NCI-H187 (cell line): ENCODE measurements around the gene CNKSR3.

ENCODE experiments used
- DNase-seq, 2 experiments: peaks; one replicate each; lab custom pipeline; 2025; lab: John Stamatoyannopoulos, UW

Gene CNKSR3

DNA sequence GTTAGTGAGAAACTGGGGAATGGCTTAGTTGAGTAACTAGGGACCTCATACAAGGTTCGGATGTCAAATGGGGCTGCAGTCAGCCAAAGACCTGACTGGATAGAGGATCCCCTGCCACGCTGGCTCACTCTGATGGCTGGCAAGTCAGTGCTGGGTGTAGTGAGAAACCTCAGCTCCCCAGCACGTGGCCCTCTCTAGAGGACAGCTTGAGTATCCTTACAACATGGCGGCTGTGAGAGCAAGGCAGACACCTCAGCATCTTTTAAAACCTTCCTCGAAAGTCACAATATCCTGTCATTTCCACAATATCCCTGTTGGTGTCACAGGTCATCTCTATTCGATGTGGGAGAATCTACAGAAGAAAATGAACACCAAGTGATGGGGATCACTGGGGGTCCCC, 127.2 kb downstream of the CNKSR3 start:
- no peak for DNase-seq

DNA sequence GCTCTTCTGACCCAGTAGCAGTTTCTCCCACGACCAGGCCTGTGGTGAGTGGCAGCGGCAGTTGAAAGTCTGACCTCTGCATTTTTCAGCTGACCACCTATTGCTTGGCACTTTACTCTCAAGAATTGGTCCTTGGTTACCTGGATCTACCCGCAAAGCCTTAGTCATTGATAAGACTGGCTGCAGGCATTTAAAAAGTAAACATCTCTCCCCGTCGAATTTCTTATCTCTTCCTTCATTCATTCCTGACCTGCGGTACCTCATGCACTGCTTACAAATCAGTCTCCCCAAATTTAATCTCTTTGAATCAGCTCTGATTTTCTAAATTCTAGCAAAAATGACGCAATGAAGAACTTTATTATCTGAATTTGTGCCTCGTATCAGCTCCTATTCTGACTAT, 127.7 kb downstream of the CNKSR3 start:
- DNase-seq, result no peak

- no peak for DNase-seq
These were observed 128.9 kb downstream of the CNKSR3 start for GRCh38 chr6:154381548-154381947.

DNA sequence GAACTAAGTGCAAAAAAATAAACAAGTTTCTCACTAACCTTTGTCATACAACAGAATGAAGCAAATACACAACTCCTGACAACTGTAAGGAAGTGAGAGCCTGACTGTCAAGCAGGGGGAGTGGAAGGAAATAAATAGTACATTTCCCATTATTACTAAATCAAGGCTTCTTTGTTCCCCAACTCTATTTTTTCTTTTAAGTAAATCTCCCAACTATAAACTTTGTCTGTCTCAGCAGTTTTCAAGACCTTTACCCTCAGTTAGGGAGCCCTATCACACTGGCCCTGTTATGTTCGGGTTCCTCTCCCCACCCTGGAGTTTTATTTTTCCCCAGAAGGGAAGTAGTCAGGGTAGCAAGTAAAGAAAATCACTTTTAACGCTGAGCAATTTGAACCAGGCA, 129.7 kb downstream of the CNKSR3 start:
- no peak for DNase-seq

- no peak for DNase-seq
These were observed 130.9 kb downstream of the CNKSR3 start for GRCh38 chr6:154379585-154379984.

DNA sequence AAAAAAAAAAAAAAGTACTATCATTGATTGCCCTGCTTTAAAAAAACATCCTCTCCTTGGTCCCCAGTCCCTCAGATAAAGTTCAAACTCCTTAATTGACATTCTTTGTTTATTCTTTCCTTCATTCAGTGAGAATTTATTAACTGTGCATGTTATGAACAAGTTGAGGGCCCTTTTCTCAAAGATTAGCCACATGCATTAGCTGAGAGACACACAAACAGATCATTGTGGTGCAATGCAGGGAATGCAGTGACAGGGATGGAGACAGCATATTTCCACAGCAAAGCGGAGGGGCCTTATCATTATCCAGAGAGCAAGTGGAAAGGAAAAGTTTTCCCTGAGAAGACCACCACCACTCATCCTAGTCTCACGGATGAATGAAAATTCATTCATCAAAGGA, 132.0 kb downstream of the CNKSR3 start:
- DNase-seq, result no peak

DNA sequence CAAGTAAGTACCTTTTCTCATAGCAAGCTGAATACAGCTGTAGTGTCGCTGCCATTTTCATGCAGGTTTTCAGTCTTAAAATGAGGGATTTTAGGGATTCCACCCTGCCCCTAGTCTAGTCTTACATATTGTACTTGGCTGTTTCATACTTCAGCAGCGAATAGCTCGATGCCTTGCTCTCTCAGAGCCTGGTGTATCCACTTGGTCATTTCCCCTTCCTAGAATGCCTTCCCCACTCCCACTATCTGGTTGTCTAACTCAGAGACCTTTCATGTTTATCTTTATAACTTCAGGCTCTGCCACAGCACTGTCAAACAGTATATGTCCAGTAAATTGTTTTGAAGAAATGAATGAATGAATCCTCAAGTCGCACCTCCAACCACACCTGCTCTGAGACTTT, 132.8 kb downstream of the CNKSR3 start:
- DNase-seq, result no peak

- no peak for DNase-seq
These were observed 136.5 kb downstream of the CNKSR3 start for GRCh38 chr6:154373971-154374370.

- DNase-seq, result no peak
These were observed 139.2 kb downstream of the CNKSR3 start for GRCh38 chr6:154371281-154371680.

- DNase-seq, result no peak
These were observed 139.9 kb downstream of the CNKSR3 start for GRCh38 chr6:154370545-154370944.

DNA sequence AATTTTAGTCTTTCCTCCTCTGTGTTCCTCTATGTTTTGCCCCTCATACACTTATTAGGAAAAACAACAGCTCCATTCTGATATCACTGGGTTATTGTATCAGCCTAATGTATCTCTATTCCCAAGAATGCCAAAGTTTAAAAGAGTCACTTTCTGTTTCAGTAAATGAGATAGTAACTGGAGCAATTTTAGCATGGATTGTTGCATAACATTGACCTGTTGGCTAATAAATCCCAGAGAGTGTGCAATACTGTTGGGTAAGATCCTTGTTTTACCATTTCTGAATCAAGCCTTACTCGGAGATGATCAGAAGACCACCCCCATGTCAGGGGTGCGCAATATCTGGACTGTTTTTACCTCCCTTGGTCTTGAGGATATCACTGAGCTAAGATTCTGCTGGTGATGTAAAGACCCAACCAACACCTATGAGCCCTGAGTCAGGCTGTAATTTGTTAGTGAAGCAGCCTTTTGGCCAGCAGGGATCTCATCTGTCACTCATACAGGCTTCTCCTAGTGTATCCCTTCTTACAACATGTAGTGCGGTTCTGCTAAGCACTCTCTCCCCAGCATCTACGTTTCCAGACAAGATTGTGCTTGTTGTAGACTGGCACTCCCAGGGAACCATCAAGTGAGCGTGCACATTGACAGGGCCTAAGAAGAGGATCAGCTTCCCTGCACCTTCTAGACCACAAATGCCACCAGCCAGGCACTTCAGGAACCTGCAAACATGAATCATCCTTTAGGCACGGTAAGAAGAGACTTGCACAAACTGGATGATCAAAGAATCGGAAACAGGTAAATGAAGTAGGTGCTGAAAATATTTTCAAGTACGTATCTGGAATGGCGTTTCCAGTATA, 142.4 kb downstream of the CNKSR3 start:
- DNase-seq, result peak in 1 of 2 experiments; percentile 26

GRCh38 chr6:154367336-154367735, 143.1 kb downstream of the CNKSR3 start:
- no peak for DNase-seq

GRCh38 chr6:154363821-154364220, 146.7 kb downstream of the CNKSR3 start:
- no peak for DNase-seq

- no peak for DNase-seq
These were observed 149.0 kb downstream of the CNKSR3 start for GRCh38 chr6:154361476-154361875.

DNA sequence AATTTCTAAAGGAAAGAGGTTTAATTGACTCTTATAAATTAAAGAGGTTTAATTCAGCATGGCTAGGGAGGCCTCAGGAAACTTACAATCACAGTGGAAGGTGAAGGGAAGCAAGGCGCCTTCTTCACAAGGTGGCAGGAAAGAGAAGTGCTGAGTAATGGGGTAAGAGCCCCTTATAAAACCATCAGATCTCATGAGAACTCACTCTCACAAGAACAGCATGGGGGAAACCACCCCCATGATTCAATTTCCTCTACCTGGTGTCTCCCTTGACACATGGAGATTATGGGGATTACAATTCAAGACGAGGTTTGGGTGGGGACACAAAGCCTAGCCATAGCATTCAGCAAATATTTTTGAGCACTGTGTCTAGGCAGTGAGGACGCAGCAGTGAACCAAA, 150.0 kb downstream of the CNKSR3 start:
- DNase-seq, result no peak

GRCh38 chr6:154359679-154360078, 150.8 kb downstream of the CNKSR3 start:
- no peak for DNase-seq

DNA sequence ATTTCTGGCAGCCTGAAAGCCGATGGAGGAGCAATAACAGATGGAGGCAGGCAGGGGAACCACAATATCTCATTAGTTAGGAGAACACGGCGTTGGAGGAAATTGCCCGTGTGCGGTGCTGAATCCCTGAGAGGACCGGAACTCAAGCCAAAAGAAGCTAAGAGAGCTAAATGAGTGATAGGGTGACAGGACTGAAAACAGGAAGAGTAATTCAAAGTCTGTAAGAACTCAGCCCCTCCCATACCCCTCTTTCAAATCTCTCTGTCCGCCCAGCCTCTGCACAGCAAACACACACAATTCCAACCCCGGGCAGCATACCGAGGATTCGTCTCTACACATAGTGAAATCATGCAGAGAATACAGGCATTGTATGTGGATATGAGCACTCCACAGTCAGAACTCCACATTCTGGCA, 151.3 kb downstream of the CNKSR3 start:
- no peak for DNase-seq

DNA sequence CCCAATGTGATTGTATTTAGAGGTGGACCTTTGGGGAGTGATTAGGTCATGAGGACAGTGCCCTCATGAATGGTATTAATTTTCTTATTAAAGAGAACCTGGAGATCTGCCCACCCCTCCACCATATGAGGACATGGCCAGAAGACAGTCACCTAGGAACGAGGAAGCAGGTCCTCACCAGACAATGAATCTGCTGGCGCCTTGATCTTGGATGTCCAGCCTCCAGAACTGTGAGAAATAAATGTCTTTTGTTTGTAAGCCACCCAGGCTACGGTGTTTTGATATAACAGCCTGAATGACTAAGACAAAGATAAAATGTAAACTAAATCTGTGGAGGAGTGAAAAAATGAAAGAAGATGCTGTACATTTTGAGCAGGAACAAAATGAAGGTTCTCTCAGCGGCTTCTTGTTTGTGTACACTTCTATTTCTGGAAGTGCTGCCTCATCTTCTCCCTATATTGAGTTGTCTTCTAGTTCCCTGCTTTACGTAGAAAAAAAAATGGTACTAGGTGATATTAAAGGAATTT, 152.4 kb downstream of the CNKSR3 start:
- no peak for DNase-seq

GRCh38 chr6:154356690-154357089, 153.8 kb downstream of the CNKSR3 start, which contains the start of gene IPCEF1:
Gene IPCEF1 (minus strand): TSS chr6:154356803. CDS start chr6:154265947, 90,856 bp downstream.
- DNase-seq, result no peak

DNA sequence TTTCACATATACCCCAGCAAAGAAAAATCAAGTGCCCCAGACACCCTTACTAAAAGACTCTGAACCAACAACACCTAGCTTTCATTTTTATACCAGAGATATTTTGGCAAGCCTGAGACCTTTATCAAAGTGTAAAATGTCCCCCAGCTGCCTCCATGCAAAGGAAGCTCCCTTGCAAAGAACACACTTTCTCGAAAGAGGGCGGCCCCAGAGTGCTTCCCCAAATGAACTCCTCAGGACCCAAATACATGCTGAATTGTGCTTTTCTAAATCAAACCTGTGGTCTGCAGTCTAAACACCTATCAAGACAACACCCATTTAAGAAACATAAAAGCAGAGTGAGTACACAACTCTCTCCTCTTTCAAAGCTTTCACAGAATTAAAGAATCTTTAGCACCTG, 154.4 kb downstream of the CNKSR3 start:
- no peak for DNase-seq

DNA sequence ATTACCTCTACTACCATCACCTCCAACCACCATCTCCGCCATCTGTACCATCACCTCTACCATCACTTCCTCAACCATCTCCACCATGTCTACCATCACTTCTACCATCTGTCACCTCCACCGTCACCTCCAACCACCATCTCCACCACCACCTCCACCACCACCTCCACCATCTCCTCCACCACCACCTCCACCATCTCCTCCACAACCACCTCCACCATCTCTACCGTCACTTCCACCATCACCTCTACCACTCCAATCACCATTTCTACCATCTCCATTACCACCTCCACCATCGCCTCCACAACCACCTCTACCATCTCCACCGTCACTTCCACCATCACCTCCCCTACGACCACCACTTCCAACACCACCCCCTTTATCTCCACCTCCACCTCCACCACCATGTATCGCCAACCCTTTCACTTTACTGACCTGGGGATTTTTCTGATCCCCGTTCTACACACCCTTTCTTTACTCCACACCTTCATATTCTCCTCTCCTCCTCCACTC, 156.2 kb downstream of the CNKSR3 start:
- DNase-seq, result no peak

DNA sequence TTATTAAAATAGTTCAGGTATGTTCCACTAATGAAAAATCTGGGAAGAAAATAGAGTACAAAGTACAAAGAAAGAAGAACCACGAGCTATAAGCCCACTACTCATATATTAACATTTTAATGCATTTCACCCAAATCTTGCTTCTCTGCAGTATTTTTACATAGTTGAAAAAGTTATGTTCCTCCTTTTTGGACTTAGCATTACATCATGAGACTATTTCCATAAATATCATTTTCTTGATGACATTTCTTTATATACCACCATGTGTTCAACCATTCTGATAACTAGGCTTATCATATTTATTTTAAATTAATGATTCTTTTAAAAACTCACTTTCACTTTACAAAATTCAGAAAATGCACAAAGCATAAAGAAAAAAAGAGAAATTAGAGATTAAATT, 156.9 kb downstream of the CNKSR3 start:
- no peak for DNase-seq

DNA sequence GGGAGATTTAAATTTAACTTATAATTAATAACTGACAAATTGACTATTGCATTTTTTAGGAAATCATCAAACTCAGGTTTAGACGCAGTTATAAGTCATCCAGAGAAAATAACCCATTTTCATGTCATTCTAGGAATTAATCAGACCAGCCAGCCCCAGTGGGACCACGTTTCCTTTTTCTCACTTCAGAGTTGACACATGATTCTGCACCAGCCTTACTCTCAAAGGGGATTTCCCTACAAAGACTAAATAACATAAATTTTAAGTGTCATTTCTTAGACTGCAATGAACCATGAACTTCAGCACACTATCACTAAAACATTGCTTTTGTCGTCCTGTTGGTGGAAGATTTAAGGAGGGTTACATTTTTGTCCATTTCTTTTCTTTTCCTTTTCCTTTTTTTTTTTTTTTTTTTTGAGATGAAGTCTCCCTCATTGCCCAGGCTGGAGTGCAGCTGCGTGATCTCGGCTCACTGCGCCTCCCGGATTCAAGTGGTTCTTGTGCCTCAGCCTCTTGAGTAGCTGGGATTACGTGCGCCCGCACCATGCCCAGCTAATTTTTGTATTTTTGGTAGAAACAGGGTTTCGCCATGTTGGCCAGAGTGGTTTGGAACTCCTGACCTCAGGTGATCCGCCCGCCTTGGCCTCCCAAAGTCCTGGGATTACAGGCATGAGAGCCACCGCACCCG, 157.4 kb downstream of the CNKSR3 start:
- DNase-seq, result no peak
